ENCODE results near the gene ARID5A. TPM values are rescaled to one million over a fixed set of nuclear protein-coding genes. Genes with fewer than 3 reads are reported as not detected.
"Not testable (repeated sequence)": the region's sequence is repeated elsewhere in the genome, so short reads cannot be mapped to it uniquely, and the experiment has no call there.

ARID5A gene
- total RNA-seq, 2 experiments from 2014 or later = 61.5 to 64.3 TPM

- ChIA-PET CTCF (interaction anchor here (0.6 to 5.0 kb wide), 30 partner anchors 9 to 232 kb away, joined by 3 to 46 read pairs (median 5); partner anchors contain the start of genes ARID5A and NEURL3), POLR2A (interaction anchor here (0.8 to 21.9 kb wide), 8 partner anchors 9 to 208 kb away, joined by 3 to 438 read pairs (median 3); partner anchors contain the start of gene ARID5A)
- Mint-ChIP-seq H3K36me3 (ENCODE audit: low read depth) (peaks cover 14% of the 10 kb centered on the region), H3K27ac (peak overlapping the region; percentile 25), H3K27me3 (no peaks in the 10 kb centered on the region), H3K4me1 (ENCODE audit: low read depth) (peaks cover 26% of the 10 kb centered on the region), H3K9me3 (peaks cover 7% of the 10 kb centered on the region), H3K4me3 (no peak overlapping the region)
- DNase-seq (no peak), ATAC-seq (no peak)
- TF ChIP-seq CTCF (IDR thresholded peaks at IDR 0.05) = no peak
- intact Hi-C loops (cut with micrococcal nuclease) = loop anchor here (5.0 kb wide), 1 partner anchor 146 kb away; no protein-coding TSS in a partner anchor
Observed at GRCh38 chr2:96553176-96553956, 16.8 kb downstream of the ARID5A start.

DNA sequence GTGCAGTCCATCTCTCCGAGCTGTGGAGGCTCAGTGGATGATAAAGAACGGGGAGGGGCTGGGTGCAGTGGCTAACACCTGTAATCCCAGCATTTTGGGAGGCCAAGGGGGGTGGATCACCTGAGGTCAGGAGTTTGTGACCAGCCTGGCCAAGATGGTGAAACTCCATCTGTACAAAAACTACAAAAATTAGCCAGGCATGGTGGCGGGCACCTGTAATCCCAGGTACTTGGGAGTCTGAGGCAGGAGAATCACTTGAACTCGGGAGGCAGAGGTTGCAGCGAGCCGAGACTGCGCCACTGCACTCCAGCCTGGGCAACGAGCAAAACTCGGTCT is 17.4 kb downstream of the ARID5A start:
- POLR2A ChIA-PET = interaction anchor here (0.8 to 21.9 kb wide), 8 partner anchors 10 to 209 kb away, joined by 3 to 438 read pairs (median 4); partner anchors contain the start of gene ARID5A
- CTCF ChIA-PET = interaction anchor here (0.6 to 5.0 kb wide), 38 partner anchors 9 to 558 kb away, joined by 3 to 46 read pairs (median 4); partner anchors contain the start of genes ARID5A, CNNM4 and NEURL3
- H3K4me1 Mint-ChIP-seq (ENCODE audit: low read depth) = peaks cover 26% of the 10 kb centered on the region

GRCh38 chr2:96554293-96555145 is 18.0 kb downstream of the ARID5A start:
- ChIA-PET CTCF (interaction anchor here (0.6 to 5.0 kb wide), 40 partner anchors 10 to 558 kb away, joined by 3 to 46 read pairs (median 4); partner anchors contain the start of genes ARID5A, CNNM4 and NEURL3), POLR2A (interaction anchor here (0.8 to 21.9 kb wide), 6 partner anchors 23 to 210 kb away, joined by 3 to 438 read pairs (median 4); partner anchors contain the start of gene ARID5A)
- peaks cover 26% of the 10 kb centered on the region for H3K4me1 Mint-ChIP-seq (ENCODE audit: low read depth)
- peaks cover 9% of the 10 kb centered on the region for H3K36me3 Mint-ChIP-seq (ENCODE audit: low read depth)
- H3K9me3 Mint-ChIP-seq = peaks cover 7% of the 10 kb centered on the region
- H3K4me3 Mint-ChIP-seq = no peak overlapping the region
- peak overlapping the region; percentile 46 for H3K27ac Mint-ChIP-seq
- intact Hi-C loops (cut with micrococcal nuclease) = loop anchor here (5.0 kb wide), 1 partner anchor 147 kb away; no protein-coding TSS in a partner anchor
- peak; percentile 98 for TF ChIP-seq CTCF (IDR thresholded peaks at IDR 0.05)
- no peaks in the 10 kb centered on the region for H3K27me3 Mint-ChIP-seq
- ATAC-seq = peak; percentile 71
- DNase-seq = peak; percentile 74

More for the DNA sequence above, 17.4 kb downstream of the ARID5A start:
- not testable (repeated sequence) for ATAC-seq; DNase-seq; H3K36me3 Mint-ChIP-seq (ENCODE audit: low read depth); H3K27me3 Mint-ChIP-seq; H3K9me3 Mint-ChIP-seq; H3K4me3 Mint-ChIP-seq
- peak overlapping the region; percentile 25 for H3K27ac Mint-ChIP-seq
- intact Hi-C loops (cut with micrococcal nuclease) = loop anchor here (5.0 kb wide), 1 partner anchor 147 kb away; no protein-coding TSS in a partner anchor

DNA sequence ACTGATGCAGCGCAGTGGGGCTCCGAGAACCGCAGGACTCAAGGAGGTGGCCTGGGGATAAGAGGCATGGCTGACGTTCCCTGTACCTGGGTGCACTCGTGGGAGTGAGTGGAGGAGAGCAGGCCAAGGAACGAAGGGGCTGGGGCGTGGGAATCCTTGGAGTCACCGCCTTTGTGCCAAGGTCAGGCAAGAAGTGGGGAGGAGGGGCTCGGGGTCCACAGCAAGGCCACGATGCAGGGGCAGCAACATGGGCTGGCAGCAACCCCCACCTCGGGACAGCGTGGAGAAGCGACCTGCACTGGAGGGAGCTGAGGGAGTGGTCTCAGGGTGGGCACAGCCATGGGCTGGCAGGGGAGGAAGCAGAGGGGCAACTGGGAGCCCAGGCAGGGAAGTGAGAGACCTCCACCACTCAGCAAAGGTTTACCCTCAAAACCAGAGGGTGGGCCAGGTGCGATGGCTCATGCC is 18.6 kb downstream of the ARID5A start:
- no peak for TF ChIP-seq CTCF (IDR thresholded peaks at IDR 0.05)
- intact Hi-C loops (cut with micrococcal nuclease) = no loop called here
- H3K27ac Mint-ChIP-seq = no peak overlapping the region
- peaks cover 5% of the 10 kb centered on the region for H3K36me3 Mint-ChIP-seq (ENCODE audit: low read depth)
- DNase-seq (no peak), ATAC-seq (no peak)
- ChIA-PET CTCF (interaction anchor here (0.6 to 5.0 kb wide), 22 partner anchors 11 to 557 kb away, joined by 3 to 46 read pairs (median 6); partner anchors contain the start of gene ARID5A), POLR2A (interaction anchor here (1.0 to 21.9 kb wide), 3 partner anchors 23 to 194 kb away, joined by 4 to 438 read pairs (median 6); partner anchors contain the start of gene ARID5A)
- H3K4me3 Mint-ChIP-seq = no peak overlapping the region
- H3K27me3 Mint-ChIP-seq = no peaks in the 10 kb centered on the region
- H3K9me3 Mint-ChIP-seq = peaks cover 7% of the 10 kb centered on the region
- peaks cover 26% of the 10 kb centered on the region for H3K4me1 Mint-ChIP-seq (ENCODE audit: low read depth)

Measured in activated CD8-positive, alpha-beta T cell treated with anti-CD3 and anti-CD28 coated beads for 36 hours (primary cell).